Keratinocyte (primary cell): Measurements from ENCODE around the gene THRAP3.

Experiments
- CTCF ChIP-seq, 3 experiments: IDR thresholded peaks in 1 of 3; conservative IDR thresholded peaks in 1 of 3; optimal IDR thresholded peaks in 1 of 3; 2 replicates in 2 of 3; 3 replicates in 1 of 3; pipeline versions ENCODE3 to v1.5.1; 2011; ENCODE audit warnings: low read length in 3 of 3, mild to moderate bottlenecking in 3 of 3, moderate library complexity in 2 of 3, control low read depth in 1 of 3, inconsistent platforms in 1 of 3; ENCODE audit not compliant: insufficient read depth in 2 of 3; ENCODE audit errors: extremely low read depth in 1 of 3
- EZH2 ChIP-seq: IDR thresholded peaks from one replicate; pipeline ENCODE4 v1.6.1; 2012; ENCODE audit warnings: inconsistent platforms, mild to moderate bottlenecking, low read length, moderate library complexity

GRCh38 chr1:36300526-36300925 lies 76.3 kb downstream of the THRAP3 start:
- TF ChIP-seq CTCF (optimal IDR thresholded peaks at IDR 0.05 in 1 of 3, IDR thresholded peaks at IDR 0.05 in 1 of 3, conservative IDR thresholded peaks at IDR 0.05 in 1 of 3; ENCODE audit: extremely low read depth in 1 of 3, insufficient read depth in 2 of 3, low read length in 3 of 3), result no peak
- TF ChIP-seq EZH2, result no peak
